BLaER1 treated with 17β-estradiol and CSF1 and Interleukin-3, amounts not matched to agents 10 nM and 100 nM (cell line): ENCODE data around the gene ITFG1.
A peak's percentile ranks its signal among the peaks of the same experiment; 100 is the strongest.

ENCODE experiments used
- H3K27ac ChIP-seq, 11 experiments: shearing (Covaris generic); formaldehyde crosslinking; 2 replicates each; pipeline ENCODE4 v1.8.1; 2022
- H3K27me3 ChIP-seq, 11 experiments: shearing (Covaris generic); formaldehyde crosslinking; 2 replicates each; pipeline ENCODE4 v1.8.1; 2022
- H3K36me3 ChIP-seq, 11 experiments: shearing (Covaris generic); formaldehyde crosslinking; 2 replicates each; pipeline ENCODE4 v1.8.1; 2022
- H3K4me1 ChIP-seq, 10 experiments: shearing (Covaris generic); formaldehyde crosslinking; 2 replicates each; pipeline ENCODE4 v1.8.1; 2022
- H3K4me2 ChIP-seq, 11 experiments: shearing (Covaris generic); formaldehyde crosslinking; 2 replicates each; pipeline ENCODE4 v1.8.1; 2022
- H3K4me3 ChIP-seq, 10 experiments: shearing (Covaris generic); formaldehyde crosslinking; 2 replicates each; pipeline ENCODE4 v1.8.1; 2022
- H3K9ac ChIP-seq, 11 experiments: shearing (Covaris generic); formaldehyde crosslinking; 2 replicates each; pipeline ENCODE4 v1.8.1; 2022
- H3K9me3 ChIP-seq, 11 experiments: shearing (Covaris generic); formaldehyde crosslinking; replicated peaks in 1 of 11; 2 replicates each; pipeline ENCODE4 v1.8.1; 2022
- H4K20me1 ChIP-seq, 11 experiments: shearing (Covaris generic); formaldehyde crosslinking; 2 replicates each; pipeline ENCODE4 v1.8.1; 2022
- Cebpa-rat ChIP-seq, 11 experiments: shearing (Covaris generic); IDR thresholded peaks; 2 replicates each; pipeline ENCODE4 v1.8.1; 2022

Gene ITFG1

GRCh38 chr16:47320546-47321310 lies 140.1 kb downstream of the ITFG1 start:
- no peaks in the 10 kb centered on the region for H4K20me1 ChIP-seq
- no peaks in the 10 kb centered on the region for H3K27me3 ChIP-seq
- TF ChIP-seq Cebpa-rat (IDR thresholded peaks at IDR 0.05), result no peak
- peaks cover 0 to 8% (median 0%) of the 10 kb centered on the region in 11 experiments; a peak in 2 of 22 replicates for H3K36me3 ChIP-seq
- H3K4me1 ChIP-seq, result no peaks in the 10 kb centered on the region
- peaks cover 0 to 8% (median 4%) of the 10 kb centered on the region in 11 experiments; a peak in 10 of 22 replicates for H3K9me3 ChIP-seq
- H3K27ac ChIP-seq, result no peak overlapping the region
- H3K9ac ChIP-seq, result no peak overlapping the region
- no peak overlapping the region for H3K4me2 ChIP-seq
- H3K4me3 ChIP-seq, result no peak overlapping the region

DNA sequence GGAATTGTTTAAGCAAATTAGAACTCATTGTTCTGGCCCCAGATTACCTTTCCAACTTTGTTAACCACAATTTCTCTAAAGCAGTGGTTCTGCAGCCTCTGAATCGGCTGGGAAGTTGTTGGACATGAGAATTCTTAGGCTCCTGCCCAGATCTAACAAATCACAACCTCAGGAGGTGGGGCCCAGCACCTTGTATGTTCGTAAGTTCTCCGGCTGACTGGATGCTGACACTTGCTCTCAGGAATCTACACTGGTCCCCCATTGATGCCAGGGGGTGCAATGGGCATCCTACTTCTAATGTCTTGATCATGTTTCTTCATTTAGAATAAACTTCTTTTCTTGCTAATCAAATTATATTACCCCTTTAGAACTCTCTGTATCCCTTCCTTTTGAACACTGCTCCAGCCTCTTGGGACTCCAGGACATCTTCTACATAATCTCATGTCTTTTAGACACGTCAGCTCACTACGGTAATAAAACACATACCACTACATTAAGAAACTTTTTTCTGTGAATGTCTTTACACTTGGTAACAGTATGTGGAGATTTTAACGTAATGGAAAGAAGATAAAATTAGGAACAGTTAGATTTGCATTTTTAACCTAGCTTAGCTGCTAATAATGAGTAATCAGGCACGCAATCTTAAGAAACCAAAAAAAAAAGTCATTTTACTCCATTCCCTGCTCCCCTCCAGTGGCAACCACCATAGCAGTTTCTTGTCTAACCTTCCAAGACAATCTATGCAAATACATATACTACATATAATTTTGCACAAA lies 143.2 kb downstream of the ITFG1 start:
- Histone ChIP-seq H3K4me3 (no peak overlapping the region), H3K9me3 (peaks cover 0 to 8% (median 4%) of the 10 kb centered on the region in 11 experiments; a peak in 5 of 22 replicates), H3K36me3 (peaks cover 0 to 8% (median 0%) of the 10 kb centered on the region in 11 experiments; a peak in 2 of 22 replicates), H3K4me2 (no peak overlapping the region), H3K27me3 (no peaks in the 10 kb centered on the region), H4K20me1 (no peaks in the 10 kb centered on the region), H3K9ac (no peak overlapping the region), H3K4me1 (no peaks in the 10 kb centered on the region), H3K27ac (no peak overlapping the region)
- TF ChIP-seq Cebpa-rat (IDR thresholded peaks at IDR 0.05), result no peak

DNA sequence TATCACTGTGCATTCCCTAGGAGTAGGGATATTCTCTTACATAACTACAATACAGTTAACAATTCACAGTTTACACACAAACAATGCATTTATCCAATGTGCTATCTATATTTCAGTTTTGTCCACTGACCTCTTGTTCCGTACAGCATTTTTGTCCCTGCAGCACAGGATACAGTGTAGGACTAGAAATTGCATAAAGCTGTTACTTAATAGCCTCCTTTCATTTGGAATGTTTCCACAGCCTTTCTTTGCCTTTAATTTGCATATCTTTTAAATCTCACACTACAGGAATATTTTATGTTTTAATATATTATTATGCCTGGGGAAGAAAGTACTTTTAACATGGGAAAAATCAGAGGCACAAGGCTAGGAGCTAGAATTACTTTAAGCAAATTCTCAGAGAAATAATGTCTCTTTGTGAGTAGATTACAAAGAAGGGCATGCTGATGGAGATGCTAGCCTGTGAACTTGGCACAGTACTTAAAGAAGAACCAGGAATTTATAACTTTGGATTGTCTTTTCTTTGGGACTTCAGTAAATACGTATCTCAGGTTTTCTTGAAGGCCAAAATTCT lies 144.3 kb downstream of the ITFG1 start:
- no peak overlapping the region for H3K4me2 ChIP-seq
- H3K4me1 ChIP-seq, result no peaks in the 10 kb centered on the region
- no peak overlapping the region for H3K9ac ChIP-seq
- no peak overlapping the region for H3K4me3 ChIP-seq
- peaks cover 0 to 8% (median 4%) of the 10 kb centered on the region in 11 experiments; a peak in 5 of 22 replicates for H3K9me3 ChIP-seq
- no peak overlapping the region for H3K27ac ChIP-seq
- no peaks in the 10 kb centered on the region for H4K20me1 ChIP-seq
- TF ChIP-seq Cebpa-rat (IDR thresholded peaks at IDR 0.05), result no peak
- no peaks in the 10 kb centered on the region for H3K27me3 ChIP-seq
- H3K36me3 ChIP-seq, result peaks cover 0 to 11% (median 0%) of the 10 kb centered on the region in 11 experiments; a peak in 3 of 22 replicates

DNA sequence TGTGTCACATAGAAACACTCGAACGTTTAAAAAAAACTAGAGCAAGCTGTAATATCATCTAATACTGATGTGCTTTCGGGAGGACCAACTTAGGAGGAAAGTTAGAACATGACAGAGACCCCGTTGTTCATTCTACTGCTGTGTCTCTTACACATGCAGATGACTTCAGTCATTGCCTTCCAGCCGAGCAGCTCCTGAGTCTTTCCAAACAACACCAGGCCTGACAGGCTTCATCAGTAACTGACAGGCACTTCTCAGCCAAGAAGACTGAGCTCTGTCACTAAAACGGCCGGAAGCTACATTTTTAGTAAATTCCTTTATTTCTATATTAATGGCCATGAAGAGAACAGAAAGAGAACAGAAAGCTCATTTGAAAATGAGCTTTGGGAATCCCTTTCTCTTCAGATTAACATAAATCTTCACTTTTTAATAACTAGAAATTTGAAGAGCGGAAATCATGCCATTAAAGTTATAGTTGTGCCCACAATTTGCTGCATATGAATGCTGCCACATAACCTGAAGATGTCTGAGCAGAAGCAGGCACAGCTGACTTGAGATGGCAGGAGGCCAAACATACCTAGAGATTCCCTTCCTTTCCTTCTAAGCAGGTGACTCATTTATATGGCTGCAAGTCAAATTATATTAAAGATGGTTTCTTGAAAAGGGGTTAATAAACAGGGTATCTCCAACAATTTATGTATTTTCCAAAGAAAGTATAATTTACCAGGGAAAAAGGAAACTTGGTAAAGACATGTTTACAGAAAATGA lies 148.9 kb downstream of the ITFG1 start:
- Histone ChIP-seq H3K36me3 (peaks cover 12 to 40% (median 23%) of the 10 kb centered on the region in 11 experiments; a peak in 17 of 22 replicates), H3K27ac (no peak overlapping the region), H4K20me1 (no peaks in the 10 kb centered on the region), H3K9me3 (no peaks in the 10 kb centered on the region), H3K4me3 (no peak overlapping the region), H3K4me1 (peaks cover 0 to 11% (median 4%) of the 10 kb centered on the region in 10 experiments; a peak in 8 of 20 replicates), H3K4me2 (no peak overlapping the region), H3K27me3 (no peaks in the 10 kb centered on the region), H3K9ac (no peak overlapping the region)
- TF ChIP-seq Cebpa-rat (IDR thresholded peaks at IDR 0.05), result no peak

DNA sequence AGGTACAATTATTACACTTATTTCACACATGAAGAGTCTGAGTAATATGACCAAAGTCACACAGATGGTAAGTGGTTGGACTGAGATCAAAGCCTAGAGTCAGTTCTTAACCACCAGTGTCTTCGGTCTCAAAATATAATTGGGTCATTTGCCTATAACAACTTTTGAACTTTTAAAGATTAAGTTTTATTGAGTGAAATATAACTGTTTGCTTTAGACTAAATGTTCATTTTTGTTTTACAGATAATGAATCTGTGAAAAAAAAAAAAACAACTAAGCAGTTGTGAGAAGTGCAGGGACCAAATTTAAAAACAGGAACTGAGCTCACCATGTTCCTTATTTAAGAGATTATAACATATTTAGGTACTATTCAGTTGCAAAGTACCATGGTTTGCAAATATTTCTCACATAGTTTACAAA lies 150.1 kb downstream of the ITFG1 start:
- peak overlapping the region in 1 of 11 experiments; percentile 8; a peak in 2 of 22 replicates for H3K4me2 ChIP-seq
- no peaks in the 10 kb centered on the region for H3K9me3 ChIP-seq
- no peak overlapping the region for H3K4me3 ChIP-seq
- no peak overlapping the region for H3K27ac ChIP-seq
- H4K20me1 ChIP-seq, result no peaks in the 10 kb centered on the region
- no peaks in the 10 kb centered on the region for H3K27me3 ChIP-seq
- H3K4me1 ChIP-seq, result peaks cover 0 to 11% (median 4%) of the 10 kb centered on the region in 10 experiments; a peak in 8 of 20 replicates
- TF ChIP-seq Cebpa-rat (IDR thresholded peaks at IDR 0.05), result no peak
- H3K9ac ChIP-seq, result no peak overlapping the region
- H3K36me3 ChIP-seq, result peaks cover 12 to 40% (median 23%) of the 10 kb centered on the region in 11 experiments; a peak in 17 of 22 replicates

DNA sequence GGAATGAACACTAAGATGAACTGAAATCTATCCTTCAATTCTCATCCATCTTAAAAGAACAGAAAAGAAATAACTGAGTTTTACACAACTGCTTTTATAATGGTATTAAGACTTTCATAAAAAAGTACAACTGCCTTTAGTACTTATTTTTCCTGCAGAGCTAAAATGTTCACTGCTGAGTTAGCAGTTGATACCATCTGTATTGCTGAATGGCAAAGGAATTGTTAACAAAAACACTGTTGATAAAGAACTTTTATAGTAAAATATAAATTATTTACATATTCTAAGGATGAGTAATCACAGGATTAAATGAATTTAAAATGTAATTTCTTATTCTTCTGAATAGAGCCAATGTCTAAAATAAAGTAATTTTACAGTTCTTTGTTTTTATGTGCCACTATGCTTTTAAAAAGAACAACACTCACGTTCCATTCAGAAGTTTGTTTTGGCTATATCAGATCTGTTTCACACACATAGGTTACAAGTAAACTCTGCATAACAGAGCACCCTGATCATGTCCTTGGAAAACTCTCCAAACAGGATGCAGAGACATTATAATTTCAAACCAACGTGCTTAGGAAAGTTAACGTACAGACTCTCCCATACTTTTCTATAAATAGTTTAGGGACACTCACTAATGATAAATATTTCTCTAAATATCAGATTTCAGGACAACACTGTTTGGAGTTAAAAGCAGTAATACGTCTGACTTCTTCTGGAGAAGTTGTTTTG lies 151.1 kb downstream of the ITFG1 start:
- Histone ChIP-seq H3K36me3 (peaks cover 12 to 40% (median 23%) of the 10 kb centered on the region in 11 experiments; a peak in 17 of 22 replicates), H4K20me1 (no peaks in the 10 kb centered on the region), H3K27ac (no peak overlapping the region), H3K9ac (no peak overlapping the region), H3K4me1 (peaks cover 0 to 11% (median 4%) of the 10 kb centered on the region in 10 experiments; a peak in 8 of 20 replicates), H3K4me2 (no peak overlapping the region), H3K27me3 (no peaks in the 10 kb centered on the region), H3K4me3 (no peak overlapping the region), H3K9me3 (no peaks in the 10 kb centered on the region)
- no peak for TF ChIP-seq Cebpa-rat (IDR thresholded peaks at IDR 0.05)

DNA sequence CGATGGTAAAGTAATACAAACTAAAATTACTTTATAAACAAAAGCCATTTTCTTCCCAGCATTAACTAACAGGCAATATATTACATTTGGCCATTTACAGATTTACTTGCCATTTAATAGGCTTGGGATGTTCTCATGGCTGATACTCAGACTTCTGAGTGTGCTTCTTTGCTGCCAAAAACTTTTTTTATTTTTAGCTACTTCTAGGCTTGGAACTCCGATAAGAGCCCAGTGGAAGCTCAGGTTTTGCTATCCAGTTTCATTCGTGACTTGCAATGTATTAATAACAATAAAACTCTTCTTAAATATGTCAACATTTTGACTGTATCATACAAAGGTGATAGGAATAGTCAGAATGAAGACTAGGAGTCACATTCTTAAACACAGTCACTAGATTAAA lies 152.3 kb downstream of the ITFG1 start:
- H3K36me3 ChIP-seq, result peaks cover 12 to 48% (median 23%) of the 10 kb centered on the region in 11 experiments; a peak in 17 of 22 replicates
- no peak overlapping the region for H3K4me2 ChIP-seq
- no peak overlapping the region for H3K4me3 ChIP-seq
- no peak overlapping the region for H3K9ac ChIP-seq
- no peaks in the 10 kb centered on the region for H4K20me1 ChIP-seq
- no peaks in the 10 kb centered on the region for H3K27me3 ChIP-seq
- no peak for TF ChIP-seq Cebpa-rat (IDR thresholded peaks at IDR 0.05)
- peaks cover 0 to 11% (median 4%) of the 10 kb centered on the region in 10 experiments; a peak in 8 of 20 replicates for H3K4me1 ChIP-seq
- H3K9me3 ChIP-seq, result no peaks in the 10 kb centered on the region
- H3K27ac ChIP-seq, result no peak overlapping the region

DNA sequence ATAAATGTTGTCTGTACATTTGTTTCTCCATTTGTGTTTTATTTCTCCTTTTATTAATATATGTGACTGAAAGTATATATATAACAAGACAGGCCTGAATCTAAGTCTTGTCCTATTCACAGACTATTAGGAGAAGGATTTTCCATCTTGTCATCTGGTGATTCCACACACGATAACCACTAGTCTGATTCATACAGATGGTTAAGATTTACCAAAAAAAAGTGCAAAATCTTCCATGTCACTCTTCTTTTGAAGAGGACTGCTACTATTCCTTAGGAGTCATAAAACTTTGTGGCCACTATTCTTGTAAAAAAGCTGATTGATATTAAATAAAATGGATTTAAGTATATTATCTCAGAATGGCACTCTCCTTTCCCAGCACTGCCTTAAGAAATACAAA lies 156.3 kb downstream of the ITFG1 start:
- no peak overlapping the region for H3K9ac ChIP-seq
- H3K9me3 ChIP-seq, result peaks cover 0 to 7% (median 4%) of the 10 kb centered on the region in 11 experiments; a peak in 13 of 22 replicates
- H4K20me1 ChIP-seq, result no peaks in the 10 kb centered on the region
- H3K4me1 ChIP-seq, result 0 out of 20 replicates have a peak, but pooled peaks cover 0 to 6% (median 0%) of the 10 kb centered on the region in 10 experiments
- H3K4me3 ChIP-seq, result no peak overlapping the region
- H3K27ac ChIP-seq, result no peak overlapping the region
- peaks cover 21 to 60% (median 28%) of the 10 kb centered on the region in 11 experiments for H3K36me3 ChIP-seq
- no peak for TF ChIP-seq Cebpa-rat (IDR thresholded peaks at IDR 0.05)
- H3K4me2 ChIP-seq, result no peak overlapping the region
- no peaks in the 10 kb centered on the region for H3K27me3 ChIP-seq
